K562 (cell line): ENCODE results near the gene ISG20. TPM values are rescaled to one million over a fixed set of nuclear protein-coding genes. Genes with fewer than 3 reads are reported as not detected.

Source experiments
- ETV1 ChIP-seq: fragments of 450-650 bp; conservative IDR thresholded peaks from 2 replicates; pipeline ENCODE4 v1.6.1; 2016; ENCODE audit warnings: missing genetic modification characterization, control low read depth, low read depth, missing compliant biosample characterization
- PRDM10 ChIP-seq: fragments of 450-650 bp; IDR thresholded peaks from 2 replicates; pipeline ENCODE4 v1.6.1; 2018; ENCODE audit not compliant: partially characterized antibody
- ZC3H8 ChIP-seq: fragments of 450-650 bp; IDR thresholded peaks from 2 replicates; pipeline ENCODE4 v1.6.1; 2017
- ZNF407 ChIP-seq: fragments of 450-650 bp; IDR thresholded peaks from 2 replicates; pipeline ENCODE4 v1.6.1; 2016; ENCODE audit warnings: low read depth
- ZNF445 ChIP-seq: fragments of 250-450 bp; sonication (Bioruptor Pico); IDR thresholded peaks from 2 replicates; pipeline ENCODE4 v1.4.0; 2020; ENCODE audit warnings: low read depth, mild to moderate bottlenecking, moderate library complexity
- polyA plus RNA-seq, 8 experiments: library from polyadenylated mRNA; depleted of rRNA in 4 of 8; stranded (reverse) in 5 of 8; unstranded in 3 of 8; fragments of >200 nt; fragmentation: Nextera tagmentation in 2 of 8; fragmentation: Illumina TruSeq in 1 of 8; extraction: Ambion mirVana in 2 of 8; extraction: Trizol in 1 of 8; gene quantifications; 2 replicates each; pipeline versions ENCODE4 v1.2.1 to v1.2.3, GENCODE V29; 2011 to 2014; ENCODE audit warnings: inconsistent platforms in 1 of 8, missing spikeins in 1 of 8
- total RNA-seq, 7 experiments: library from RNA; depleted of rRNA in 6 of 7; stranded (reverse); fragments of >200 nt in 6 of 7; fragmentation: Illumina TruSeq in 2 of 7; extraction: Trizol in 2 of 7; gene quantifications; 2 replicates each; pipeline versions ENCODE4 v1.2.1 to v1.2.3, GENCODE V29; 2011 to 2021; ENCODE audit warnings: low replicate concordance in 1 of 7
- TF ChIP-seq, protein P1 (sequence below): fragments of 250-450 bp; sonication (Bioruptor Pico); IDR thresholded peaks from 2 replicates; pipeline ENCODE4 v1.5.0; 2021; ENCODE audit warnings: mild to moderate bottlenecking, moderate library complexity
- TF ChIP-seq, protein P2 (sequence below): fragments of 250-450 bp; sonication (Bioruptor Pico); IDR thresholded peaks from 2 replicates; pipeline ENCODE4 v1.4.0; 2020; ENCODE audit warnings: mild to moderate bottlenecking, moderate library complexity

Gene ISG20
- total and polyA plus RNA-seq, 9 of the 15 experiments (the other 6 are each of a cell fraction or from before 2014, with no cell fraction given), result 0.06 to 2.1 (median 1.00) TPM

- TF ChIP-seq, protein P1, sequence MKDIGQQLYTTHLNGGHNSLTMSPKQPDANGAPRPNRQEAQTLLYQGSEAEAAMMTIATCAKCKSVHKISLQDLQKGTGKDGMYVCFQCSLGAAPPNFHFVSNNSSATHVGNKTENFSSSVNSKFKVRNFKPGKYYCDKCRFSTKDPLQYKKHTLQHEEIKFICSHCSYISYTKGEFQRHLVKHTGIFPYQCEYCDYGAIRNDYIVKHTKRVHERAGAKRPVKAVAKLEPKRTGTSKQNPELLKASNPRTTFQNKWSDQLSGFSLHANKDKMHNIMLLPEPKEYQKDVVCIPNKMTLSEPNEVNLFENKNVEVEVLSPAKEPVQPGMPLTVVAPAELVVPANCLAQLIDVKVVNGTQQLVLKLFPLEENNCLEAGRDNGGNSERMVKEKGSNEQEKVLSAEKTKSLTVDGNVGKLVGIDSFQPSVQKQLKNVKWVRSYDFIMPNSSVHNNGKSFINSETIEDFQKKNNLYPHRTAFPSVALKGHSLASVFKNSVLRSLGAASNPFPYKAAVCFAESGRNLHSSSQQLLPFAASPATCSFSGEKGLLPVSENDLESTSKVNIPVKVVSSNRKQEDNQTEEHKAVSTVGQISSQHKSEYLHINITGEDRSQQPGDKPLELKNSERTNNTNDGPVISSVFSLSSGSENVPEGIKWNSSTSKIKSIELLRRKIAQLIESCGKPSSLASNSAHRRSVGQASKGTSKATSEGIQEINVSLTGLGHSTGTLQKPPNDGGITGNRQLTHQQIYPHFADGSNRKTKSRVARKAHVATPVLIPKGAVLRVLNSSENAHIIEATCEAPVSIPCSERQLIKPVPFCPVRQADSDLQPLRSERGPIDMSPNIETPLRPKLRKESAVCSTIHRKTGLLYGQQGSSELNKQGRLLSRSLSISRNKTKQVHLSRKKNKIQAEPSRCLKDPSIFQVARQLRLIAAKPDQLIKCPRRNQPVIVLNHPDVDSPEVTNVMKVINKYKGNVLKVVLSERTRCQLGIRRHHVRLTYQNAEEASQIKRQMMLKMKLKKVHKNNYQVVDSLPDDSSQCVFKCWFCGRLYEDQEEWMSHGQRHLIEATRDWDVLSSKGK, result no peak
- TF ChIP-seq, protein P2, sequence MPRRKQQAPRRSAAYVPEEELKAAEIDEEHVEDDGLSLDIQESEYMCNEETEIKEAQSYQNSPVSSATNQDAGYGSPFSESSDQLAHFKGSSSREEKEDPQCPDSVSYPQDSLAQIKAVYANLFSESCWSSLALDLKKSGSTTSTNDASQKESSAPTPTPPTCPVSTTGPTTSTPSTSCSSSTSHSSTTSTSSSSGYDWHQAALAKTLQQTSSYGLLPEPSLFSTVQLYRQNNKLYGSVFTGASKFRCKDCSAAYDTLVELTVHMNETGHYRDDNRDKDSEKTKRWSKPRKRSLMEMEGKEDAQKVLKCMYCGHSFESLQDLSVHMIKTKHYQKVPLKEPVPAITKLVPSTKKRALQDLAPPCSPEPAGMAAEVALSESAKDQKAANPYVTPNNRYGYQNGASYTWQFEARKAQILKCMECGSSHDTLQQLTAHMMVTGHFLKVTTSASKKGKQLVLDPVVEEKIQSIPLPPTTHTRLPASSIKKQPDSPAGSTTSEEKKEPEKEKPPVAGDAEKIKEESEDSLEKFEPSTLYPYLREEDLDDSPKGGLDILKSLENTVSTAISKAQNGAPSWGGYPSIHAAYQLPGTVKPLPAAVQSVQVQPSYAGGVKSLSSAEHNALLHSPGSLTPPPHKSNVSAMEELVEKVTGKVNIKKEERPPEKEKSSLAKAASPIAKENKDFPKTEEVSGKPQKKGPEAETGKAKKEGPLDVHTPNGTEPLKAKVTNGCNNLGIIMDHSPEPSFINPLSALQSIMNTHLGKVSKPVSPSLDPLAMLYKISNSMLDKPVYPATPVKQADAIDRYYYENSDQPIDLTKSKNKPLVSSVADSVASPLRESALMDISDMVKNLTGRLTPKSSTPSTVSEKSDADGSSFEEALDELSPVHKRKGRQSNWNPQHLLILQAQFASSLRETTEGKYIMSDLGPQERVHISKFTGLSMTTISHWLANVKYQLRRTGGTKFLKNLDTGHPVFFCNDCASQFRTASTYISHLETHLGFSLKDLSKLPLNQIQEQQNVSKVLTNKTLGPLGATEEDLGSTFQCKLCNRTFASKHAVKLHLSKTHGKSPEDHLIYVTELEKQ (CRISPR knock-in tag), result no peak
- TF ChIP-seq ZC3H8 (no peak), ZNF407 (no peak), PRDM10 (peak; percentile 99), ETV1 (tag) (peak; percentile 98), ZNF445 (CRISPR knock-in tag) (no peak)
Observed at GRCh38 chr15:88638626-88639372, at the start of gene ISG20 (continued).
